ENCODE results near the gene DYSF. TPM values are rescaled to one million over a fixed set of nuclear protein-coding genes. Genes with fewer than 3 reads are reported as not detected.

DYSF gene
- total RNA-seq, 1 experiment from 2014 or later = 0.89 TPM

GRCh38 chr2:71637168-71637567, 183.8 kb downstream of the DYSF start:
- DNase-seq (ENCODE audit: low read depth, low spot score) = no peak
- Histone ChIP-seq H3K9ac (ENCODE audit: low read length) (no peak overlapping the region), H4K20me1 (ENCODE audit: insufficient read depth) (no peaks in the 10 kb centered on the region), H3K9me3 (ENCODE audit: control insufficient read depth in 1 of 2, insufficient read depth in 1 of 2, low read depth in 1 of 2, low read length in 2 of 2) (no peaks in the 10 kb centered on the region), H3K27ac (ENCODE audit: low read depth, low read length) (no peak overlapping the region), H3K4me3 (replicated peaks in 1 of 2; ENCODE audit: low read depth in 1 of 2, low read length in 2 of 2) (no peak overlapping the region), H3K4me2 (ENCODE audit: low read length) (no peak overlapping the region), H3K9me2 (ENCODE audit: insufficient read depth) (no peaks in the 10 kb centered on the region), H3K79me2 (ENCODE audit: insufficient read depth, low read length) (no peaks in the 10 kb centered on the region), H3K36me3 (ENCODE audit: control insufficient read depth in 1 of 2, insufficient read depth in 2 of 2, low read length in 2 of 2) (no peaks in the 10 kb centered on the region), H3K27me3 (ENCODE audit: insufficient read depth, low read length) (no peaks in the 10 kb centered on the region), H3K4me1 (ENCODE audit: control insufficient read depth in 1 of 2, insufficient read depth in 2 of 2, low read length in 2 of 2) (no peaks in the 10 kb centered on the region), H2AFZ (ENCODE audit: low read depth, low read length, poor library complexity, severe bottlenecking) (no peak overlapping the region)
- intact Hi-C loops (cut with micrococcal nuclease) = no loop called here
- ChIA-PET POLR2A (no interaction called here), RAD21 (ENCODE audit: low non-redundant PET in 1 of 2, low total read pairs in 2 of 2, uncharacterized antibody in 2 of 2, unreplicated experiment in 2 of 2) (no interaction called here), CTCF (no interaction called here)
- TF ChIP-seq TCF7L2 (IDR thresholded peaks at IDR 0.05; ENCODE audit: borderline replicate concordance, extremely low read depth, insufficient read depth, insufficient read length) = no peak
- no TSS peak for BruUV-seq (replicated peaks)
- no peak for ATAC-seq

GRCh38 chr2:71637736-71638135, 184.4 kb downstream of the DYSF start:
- TF ChIP-seq SIN3A (IDR thresholded peaks at IDR 0.05; ENCODE audit: low read depth) = no peak
- TF ChIP-seq SP1 (IDR thresholded peaks at IDR 0.05; ENCODE audit: low read depth) = no peak
- TF ChIP-seq, protein P1, sequence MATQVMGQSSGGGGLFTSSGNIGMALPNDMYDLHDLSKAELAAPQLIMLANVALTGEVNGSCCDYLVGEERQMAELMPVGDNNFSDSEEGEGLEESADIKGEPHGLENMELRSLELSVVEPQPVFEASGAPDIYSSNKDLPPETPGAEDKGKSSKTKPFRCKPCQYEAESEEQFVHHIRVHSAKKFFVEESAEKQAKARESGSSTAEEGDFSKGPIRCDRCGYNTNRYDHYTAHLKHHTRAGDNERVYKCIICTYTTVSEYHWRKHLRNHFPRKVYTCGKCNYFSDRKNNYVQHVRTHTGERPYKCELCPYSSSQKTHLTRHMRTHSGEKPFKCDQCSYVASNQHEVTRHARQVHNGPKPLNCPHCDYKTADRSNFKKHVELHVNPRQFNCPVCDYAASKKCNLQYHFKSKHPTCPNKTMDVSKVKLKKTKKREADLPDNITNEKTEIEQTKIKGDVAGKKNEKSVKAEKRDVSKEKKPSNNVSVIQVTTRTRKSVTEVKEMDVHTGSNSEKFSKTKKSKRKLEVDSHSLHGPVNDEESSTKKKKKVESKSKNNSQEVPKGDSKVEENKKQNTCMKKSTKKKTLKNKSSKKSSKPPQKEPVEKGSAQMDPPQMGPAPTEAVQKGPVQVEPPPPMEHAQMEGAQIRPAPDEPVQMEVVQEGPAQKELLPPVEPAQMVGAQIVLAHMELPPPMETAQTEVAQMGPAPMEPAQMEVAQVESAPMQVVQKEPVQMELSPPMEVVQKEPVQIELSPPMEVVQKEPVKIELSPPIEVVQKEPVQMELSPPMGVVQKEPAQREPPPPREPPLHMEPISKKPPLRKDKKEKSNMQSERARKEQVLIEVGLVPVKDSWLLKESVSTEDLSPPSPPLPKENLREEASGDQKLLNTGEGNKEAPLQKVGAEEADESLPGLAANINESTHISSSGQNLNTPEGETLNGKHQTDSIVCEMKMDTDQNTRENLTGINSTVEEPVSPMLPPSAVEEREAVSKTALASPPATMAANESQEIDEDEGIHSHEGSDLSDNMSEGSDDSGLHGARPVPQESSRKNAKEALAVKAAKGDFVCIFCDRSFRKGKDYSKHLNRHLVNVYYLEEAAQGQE (IDR thresholded peaks at IDR 0.05; ENCODE audit: low read depth) = no peak
- TF ChIP-seq POLR2A (IDR thresholded peaks at IDR 0.05; ENCODE audit: borderline replicate concordance, extremely low read depth, insufficient read depth, insufficient read length) = no peak
- TF ChIP-seq CBX3 (IDR thresholded peaks at IDR 0.05; ENCODE audit: low read depth) = no peak
- ATAC-seq (no peak), DNase-seq (ENCODE audit: low read depth, low spot score) (no peak)
- no peaks in the 10 kb centered on the region for H3K27me3 ChIP-seq (ENCODE audit: insufficient read depth, low read length)
- no peak overlapping the region for H3K9ac ChIP-seq (ENCODE audit: low read length)
- ChIA-PET RAD21 (ENCODE audit: low non-redundant PET in 1 of 2, low total read pairs in 2 of 2, uncharacterized antibody in 2 of 2, unreplicated experiment in 2 of 2) (no interaction called here), CTCF (no interaction called here), POLR2A (no interaction called here)
- H3K9me3 ChIP-seq (ENCODE audit: control insufficient read depth in 1 of 2, insufficient read depth in 1 of 2, low read depth in 1 of 2, low read length in 2 of 2) = no peaks in the 10 kb centered on the region
- no peaks in the 10 kb centered on the region for H3K9me2 ChIP-seq (ENCODE audit: insufficient read depth)
- no peaks in the 10 kb centered on the region for H4K20me1 ChIP-seq (ENCODE audit: insufficient read depth)
- no peaks in the 10 kb centered on the region for H3K79me2 ChIP-seq (ENCODE audit: insufficient read depth, low read length)
- H3K4me1 ChIP-seq (ENCODE audit: control insufficient read depth in 1 of 2, insufficient read depth in 2 of 2, low read length in 2 of 2) = no peaks in the 10 kb centered on the region
- H3K36me3 ChIP-seq (ENCODE audit: control insufficient read depth in 1 of 2, insufficient read depth in 2 of 2, low read length in 2 of 2) = no peaks in the 10 kb centered on the region
- BruUV-seq (replicated peaks) = no TSS peak
- no peak overlapping the region for H3K4me3 ChIP-seq (replicated peaks in 1 of 2; ENCODE audit: low read depth in 1 of 2, low read length in 2 of 2)
- H3K4me2 ChIP-seq (ENCODE audit: low read length) = no peak overlapping the region
- H3K27ac ChIP-seq (ENCODE audit: low read depth, low read length) = no peak overlapping the region
- intact Hi-C loops (cut with micrococcal nuclease) = no loop called here
- H2AFZ ChIP-seq (ENCODE audit: low read depth, low read length, poor library complexity, severe bottlenecking) = no peak overlapping the region
